Common myeloid progenitor, CD34-positive (primary cell): ENCODE data around the gene CST4.
"Not testable (repeated sequence)": the region's sequence is repeated elsewhere in the genome, so short reads cannot be mapped to it uniquely, and the experiment has no call there.

ENCODE experiments used
- CTCF ChIA-PET: fragments of 350-600 bp; sonication (Branson Sonifier 250); formaldehyde crosslinking; loops from one replicate; lab custom pipeline; 2021; ENCODE audit warnings: antibody characterized with exemption; lab: Charles Lee
- POLR2A ChIA-PET: fragments of 350-600 bp; sonication (Branson Sonifier 250); formaldehyde crosslinking; loops from one replicate; lab custom pipeline; 2021; ENCODE audit warnings: antibody characterized with exemption; lab: Charles Lee
- DNase-seq, 3 donors: peaks; one replicate each; pipeline versions ENCODE4 v3.0.0 to v3.0.0-alpha.2; 2013
- H3K27ac ChIP-seq, 2 experiments: 1 replicate in 1 of 2; 2 replicates in 1 of 2; pipeline ENCODE4 v1.7.0; 2013; ENCODE audit warnings: inconsistent platforms in 2 of 2, low read length in 2 of 2, mild to moderate bottlenecking in 2 of 2, low read depth in 1 of 2, moderate library complexity in 1 of 2; ENCODE audit not compliant: severe bottlenecking in 2 of 2, insufficient read depth in 1 of 2, poor library complexity in 1 of 2
- H3K27me3 ChIP-seq, 5 experiments: replicated peaks in 2 of 5; 1 replicate in 3 of 5; 2 replicates in 2 of 5; pipeline versions ENCODE4 v1.6.1 to v1.7.0; 2013; ENCODE audit warnings: low read length in 4 of 5, mild to moderate bottlenecking in 2 of 5, moderate library complexity in 2 of 5, inconsistent platforms in 1 of 5; ENCODE audit not compliant: insufficient read depth in 5 of 5, control insufficient read depth in 4 of 5
- H3K36me3 ChIP-seq, 4 experiments: 1 replicate in 2 of 4; 2 replicates in 2 of 4; pipeline versions ENCODE4 v1.6.1 to v1.7.0; 2013; ENCODE audit warnings: low read length in 3 of 4, control low read depth in 1 of 4, mild to moderate bottlenecking in 1 of 4; ENCODE audit not compliant: control insufficient read depth in 4 of 4, insufficient read depth in 4 of 4
- H3K4me1 ChIP-seq, 4 experiments: 1 replicate in 3 of 4; 2 replicates in 1 of 4; pipeline versions ENCODE4 v1.6.1 to v1.7.1; 2013; ENCODE audit warnings: low read length in 3 of 4, mild to moderate bottlenecking in 3 of 4, control low read depth in 1 of 4, inconsistent platforms in 1 of 4, moderate library complexity in 1 of 4; ENCODE audit not compliant: control insufficient read depth in 4 of 4, insufficient read depth in 4 of 4; ENCODE audit errors: control extremely low read depth in 1 of 4
- H3K4me3 ChIP-seq, 7 experiments: 1 replicate in 4 of 7; 2 replicates in 3 of 7; pipeline versions ENCODE4 v1.5.1 to v1.7.0; 2013; ENCODE audit warnings: mild to moderate bottlenecking in 7 of 7, low read length in 6 of 7, moderate library complexity in 6 of 7, inconsistent platforms in 2 of 7, low read depth in 2 of 7, control low read depth in 1 of 7; ENCODE audit not compliant: insufficient read depth in 4 of 7, control insufficient read depth in 1 of 7; ENCODE audit errors: extremely low read depth in 1 of 7
- H3K9me3 ChIP-seq, 5 experiments: 1 replicate in 4 of 5; 2 replicates in 1 of 5; pipeline versions ENCODE4 v1.6.1 to v1.7.1; 2013; ENCODE audit warnings: low read length in 4 of 5, mild to moderate bottlenecking in 2 of 5, inconsistent platforms in 1 of 5, low read depth in 1 of 5, moderate library complexity in 1 of 5; ENCODE audit not compliant: control insufficient read depth in 4 of 5, insufficient read depth in 2 of 5; ENCODE audit errors: control extremely low read depth in 1 of 5
- WGBS: methylation state at CpG from one replicate; pipeline ENCODE4 v1.1.5; 2013; ENCODE audit not compliant: insufficient coverage; 5-methylcytosine and 5-hydroxymethylcytosine counted together

Gene CST4

DNA sequence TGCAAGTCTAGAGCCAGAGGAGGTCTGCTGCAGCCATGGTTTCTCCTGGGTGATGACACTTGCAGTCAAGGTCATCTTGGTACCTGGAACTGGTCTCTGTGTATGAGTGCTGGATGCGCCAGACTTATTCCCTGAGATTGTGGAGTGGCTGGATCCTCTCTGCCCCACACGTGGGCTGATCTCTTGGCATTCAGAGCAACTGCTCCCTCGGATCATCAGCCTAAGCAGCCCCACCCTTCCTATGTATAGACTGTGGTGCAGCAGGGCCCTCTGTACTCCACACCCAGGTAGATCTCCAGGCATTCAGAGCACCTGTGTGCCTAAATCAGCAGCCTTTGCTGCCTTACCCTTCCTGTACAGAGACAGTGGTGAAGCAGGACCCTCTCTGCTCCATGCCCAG is 12.1 kb upstream of the CST4 start:
- CTCF ChIA-PET = no interaction called here
- Histone ChIP-seq H3K27me3 (no peaks in the 10 kb centered on the region), H3K27ac (no peak overlapping the region), H3K4me3 (no peak overlapping the region), H3K4me1 (no peaks in the 10 kb centered on the region), H3K36me3 (no peaks in the 10 kb centered on the region), H3K9me3 (no peaks in the 10 kb centered on the region)
- POLR2A ChIA-PET = no interaction called here
- DNase-seq = no peak
- WGBS = 95% methylated on average over 3 of the region's 3 CpGs

GRCh38 chr20:23697947-23698346 is 9.1 kb upstream of the CST4 start:
- Histone ChIP-seq H3K36me3 (no peaks in the 10 kb centered on the region), H3K4me3 (no peak overlapping the region), H3K9me3 (no peaks in the 10 kb centered on the region), H3K27me3 (no peaks in the 10 kb centered on the region), H3K27ac (no peak overlapping the region), H3K4me1 (no peaks in the 10 kb centered on the region)
- CTCF ChIA-PET = no interaction called here
- no peak for DNase-seq
- POLR2A ChIA-PET = no interaction called here
- 77% methylated on average over 1 of the region's 1 CpG for WGBS

GRCh38 chr20:23695068-23695395 is 6.2 kb upstream of the CST4 start:
- DNase-seq, H3K36me3 ChIP-seq, H3K27ac ChIP-seq, CTCF ChIA-PET, H3K9me3 ChIP-seq, H3K4me1 ChIP-seq, POLR2A ChIA-PET, H3K27me3 ChIP-seq, H3K4me3 ChIP-seq: not testable (repeated sequence)

- H3K4me1 ChIP-seq, DNase-seq, H3K27me3 ChIP-seq, CTCF ChIA-PET, H3K9me3 ChIP-seq, H3K27ac ChIP-seq, H3K4me3 ChIP-seq, POLR2A ChIA-PET, H3K36me3 ChIP-seq: not testable (repeated sequence)
- 90% methylated on average over 2 of the region's 12 CpGs for WGBS
Observed at GRCh38 chr20:23694178-23695067, 5.6 kb upstream of the CST4 start.

DNA sequence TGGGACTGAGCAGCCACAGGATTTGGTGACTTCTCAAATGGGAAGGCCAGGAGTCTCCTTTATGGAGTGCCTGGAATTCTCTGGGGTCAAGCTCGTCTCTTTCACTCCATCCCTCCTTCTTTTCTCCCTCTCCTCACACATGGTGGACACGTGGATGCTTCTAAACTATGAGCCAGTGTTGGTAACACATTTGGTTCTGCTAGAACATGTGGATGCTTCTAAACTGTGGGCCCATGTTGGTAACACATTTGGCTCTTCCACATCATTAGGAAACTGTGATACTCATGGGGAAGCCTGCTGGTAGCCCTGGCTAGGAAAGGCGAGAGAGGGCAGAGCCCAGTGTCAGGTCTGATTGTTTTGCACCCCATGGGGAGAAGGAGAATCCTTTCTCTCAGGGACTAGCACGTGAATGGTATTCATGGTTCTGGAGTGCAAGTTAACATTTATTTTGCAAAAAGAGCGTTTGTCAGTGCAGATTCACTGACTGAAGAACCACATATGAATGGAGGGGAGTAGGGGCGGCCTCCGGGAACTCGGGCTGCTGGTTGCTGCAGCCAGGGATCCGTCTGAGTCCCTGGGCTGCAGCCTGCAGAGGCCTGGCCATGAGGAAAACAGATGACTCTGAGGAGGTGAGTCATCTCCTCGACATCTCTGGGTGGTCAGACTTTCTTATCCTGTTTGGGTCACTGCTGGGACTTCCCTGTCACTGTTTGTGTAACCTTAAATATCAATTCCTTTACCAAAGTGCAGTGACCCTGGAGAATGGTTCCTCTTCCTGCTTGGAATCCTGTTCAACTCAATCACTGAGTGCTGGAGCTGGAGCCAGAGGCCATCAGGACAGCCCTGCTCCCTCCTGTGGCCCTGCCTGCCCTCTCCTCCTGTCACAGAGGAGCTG is 4.1 kb upstream of the CST4 start:
- POLR2A ChIA-PET, H3K27ac ChIP-seq, CTCF ChIA-PET, H3K36me3 ChIP-seq, H3K27me3 ChIP-seq, H3K4me1 ChIP-seq, H3K9me3 ChIP-seq, DNase-seq, H3K4me3 ChIP-seq: not testable (repeated sequence)
- 85% methylated on average over 7 of the region's 10 CpGs for WGBS

DNA sequence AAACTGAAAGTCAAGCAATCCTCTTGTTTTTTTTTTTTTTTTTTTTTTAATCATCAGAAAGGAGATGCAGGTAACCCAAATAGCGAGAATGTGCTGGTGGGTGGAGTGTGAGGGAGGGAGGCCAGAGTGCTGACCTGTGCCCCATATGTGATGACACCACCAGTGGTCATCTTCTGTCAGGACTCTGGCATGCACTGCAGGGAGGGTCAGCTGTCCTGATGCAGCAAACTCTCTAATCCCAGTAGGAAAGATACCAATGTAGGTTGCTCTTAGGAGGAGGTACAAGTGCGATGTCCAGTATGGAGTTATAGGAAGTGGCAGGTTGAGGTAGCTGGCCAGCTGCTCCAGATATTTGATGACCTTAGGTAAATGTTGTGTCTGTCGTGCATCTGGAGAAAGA is 2.8 kb upstream of the CST4 start:
- Histone ChIP-seq H3K4me1 (no peaks in the 10 kb centered on the region), H3K36me3 (no peaks in the 10 kb centered on the region), H3K9me3 (no peaks in the 10 kb centered on the region), H3K27me3 (no peaks in the 10 kb centered on the region), H3K4me3 (no peak overlapping the region), H3K27ac (no peak overlapping the region)
- ChIA-PET CTCF (no interaction called here), POLR2A (no interaction called here)
- 100% methylated on average over 2 of the region's 3 CpGs for WGBS
- DNase-seq = no peak

DNA sequence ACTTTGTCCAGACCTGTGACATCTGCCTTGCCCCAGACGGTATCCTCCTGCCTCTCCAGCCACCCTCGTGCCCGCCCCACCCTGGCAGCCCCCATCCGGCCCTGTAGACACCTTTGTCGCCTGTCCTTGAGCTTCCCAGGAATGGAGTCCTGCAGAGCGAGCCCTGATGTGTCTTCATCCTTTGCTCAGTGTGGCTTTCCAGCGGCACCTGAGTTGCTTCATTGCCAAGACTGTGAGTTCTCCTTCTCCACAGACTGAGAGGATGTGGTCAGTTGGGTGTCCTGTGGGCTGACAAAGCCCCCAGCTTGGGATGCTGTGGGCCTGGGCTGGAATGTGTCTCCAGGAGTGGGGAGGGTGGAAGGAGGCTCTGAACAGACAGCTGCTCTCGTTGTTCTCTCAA is 1.7 kb upstream of the CST4 start:
- POLR2A ChIA-PET = no interaction called here
- no peak overlapping the region for H3K4me3 ChIP-seq
- no peaks in the 10 kb centered on the region for H3K4me1 ChIP-seq
- no peaks in the 10 kb centered on the region for H3K27me3 ChIP-seq
- H3K36me3 ChIP-seq = no peaks in the 10 kb centered on the region
- WGBS = 95% methylated on average over 8 of the region's 8 CpGs
- DNase-seq = no peak
- H3K9me3 ChIP-seq = no peaks in the 10 kb centered on the region
- no peak overlapping the region for H3K27ac ChIP-seq
- CTCF ChIA-PET = no interaction called here
